ENCODE measurements around the gene POLR2H.

The POLR2H gene

GRCh38 chr3:184322731-184323487 is 38.6 kb upstream of the POLR2H start:
- no peak for ATAC-seq (ENCODE audit: insufficient read depth, low read depth)
- TF ChIP-seq EZH2 (IDR thresholded peaks at IDR 0.05; ENCODE audit: borderline replicate concordance, low read depth, low read length, severe bottlenecking): no peak
- no peak for TF ChIP-seq CTCF (IDR thresholded peaks at IDR 0.05; ENCODE audit: borderline replicate concordance, extremely low read depth, low read length, poor library complexity, severe bottlenecking)
- peaks cover 68% of the 10 kb centered on the region for H3K79me2 ChIP-seq (ENCODE audit: insufficient read depth, low read length)
- peaks cover 90% of the 10 kb centered on the region for H4K20me1 ChIP-seq (ENCODE audit: insufficient read depth, low read length)
- no peaks in the 10 kb centered on the region for H3K27me3 ChIP-seq (ENCODE audit: insufficient read depth, low read length, poor library complexity)
- no peak overlapping the region for H2AFZ ChIP-seq (ENCODE audit: low read depth, low read length)
- no peak overlapping the region for H3K4me2 ChIP-seq (ENCODE audit: insufficient read depth, low read length)
- H3K9ac ChIP-seq (ENCODE audit: low read depth, low read length): no peak overlapping the region
- H3K9me3 ChIP-seq (ENCODE audit: insufficient read depth, low read length, severe bottlenecking): no peaks in the 10 kb centered on the region
- no peak overlapping the region for H3K27ac ChIP-seq (ENCODE audit: low read length)
- peaks cover 97% of the 10 kb centered on the region for H3K36me3 ChIP-seq (ENCODE audit: insufficient read depth, low read length)
- H3K4me1 ChIP-seq (ENCODE audit: insufficient read depth, low read length): peaks cover 12% of the 10 kb centered on the region; the same call in 1 of the 2 replicates
- DNase-seq: no peak
- no peak overlapping the region for H3K4me3 ChIP-seq (ENCODE audit: low read depth in 1 of 2, low read length in 2 of 2)

GRCh38 chr3:184323696-184324095 is 37.8 kb upstream of the POLR2H start:
- ATAC-seq (ENCODE audit: insufficient read depth, low read depth) (no peak), DNase-seq (no peak)
- H3K9me3 ChIP-seq (ENCODE audit: insufficient read depth, low read length, severe bottlenecking): no peaks in the 10 kb centered on the region
- H4K20me1 ChIP-seq (ENCODE audit: insufficient read depth, low read length): peaks cover 89% of the 10 kb centered on the region
- no peak overlapping the region for H2AFZ ChIP-seq (ENCODE audit: low read depth, low read length)
- H3K27me3 ChIP-seq (ENCODE audit: insufficient read depth, low read length, poor library complexity): no peaks in the 10 kb centered on the region
- peaks cover 7% of the 10 kb centered on the region; the same call in 1 of the 2 replicates for H3K4me1 ChIP-seq (ENCODE audit: insufficient read depth, low read length)
- no peak overlapping the region for H3K27ac ChIP-seq (ENCODE audit: low read length)
- peaks cover 60% of the 10 kb centered on the region for H3K79me2 ChIP-seq (ENCODE audit: insufficient read depth, low read length)
- peaks cover 99% of the 10 kb centered on the region for H3K36me3 ChIP-seq (ENCODE audit: insufficient read depth, low read length)
- no peak overlapping the region for H3K4me3 ChIP-seq (ENCODE audit: low read depth in 1 of 2, low read length in 2 of 2)
- TF ChIP-seq CTCF (IDR thresholded peaks at IDR 0.05; ENCODE audit: borderline replicate concordance, extremely low read depth, low read length, poor library complexity, severe bottlenecking): no peak
- no peak for TF ChIP-seq EZH2 (IDR thresholded peaks at IDR 0.05; ENCODE audit: borderline replicate concordance, low read depth, low read length, severe bottlenecking)
- H3K4me2 ChIP-seq (ENCODE audit: insufficient read depth, low read length): no peak overlapping the region
- H3K9ac ChIP-seq (ENCODE audit: low read depth, low read length): no peak overlapping the region

- Histone ChIP-seq H2AFZ (ENCODE audit: low read depth, low read length) (no peak overlapping the region), H3K4me1 (ENCODE audit: insufficient read depth, low read length) (no peaks in the 10 kb centered on the region), H3K4me2 (ENCODE audit: insufficient read depth, low read length) (no peak overlapping the region), H3K4me3 (ENCODE audit: low read depth in 1 of 2, low read length in 2 of 2) (no peak overlapping the region), H3K9ac (ENCODE audit: low read depth, low read length) (no peak overlapping the region), H4K20me1 (ENCODE audit: insufficient read depth, low read length) (peaks cover 77% of the 10 kb centered on the region), H3K79me2 (ENCODE audit: insufficient read depth, low read length) (peaks cover 47% of the 10 kb centered on the region), H3K9me3 (ENCODE audit: insufficient read depth, low read length, severe bottlenecking) (no peaks in the 10 kb centered on the region), H3K27me3 (ENCODE audit: insufficient read depth, low read length, poor library complexity) (no peaks in the 10 kb centered on the region), H3K27ac (ENCODE audit: low read length) (no peak overlapping the region), H3K36me3 (ENCODE audit: insufficient read depth, low read length) (peaks cover 100% of the 10 kb centered on the region)
- TF ChIP-seq EZH2 (IDR thresholded peaks at IDR 0.05; ENCODE audit: borderline replicate concordance, low read depth, low read length, severe bottlenecking): no peak
- TF ChIP-seq CTCF (IDR thresholded peaks at IDR 0.05; ENCODE audit: borderline replicate concordance, extremely low read depth, low read length, poor library complexity, severe bottlenecking): no peak
- ATAC-seq (ENCODE audit: insufficient read depth, low read depth) (no peak), DNase-seq (no peak)
These were observed 36.2 kb upstream of the POLR2H start for GRCh38 chr3:184325269-184325668.

Measured in DND-41 (cell line).